Hepatic stellate cell (primary cell): Measurements from ENCODE around the gene KNDC1.
"Not testable (repeated sequence)": the region's sequence is repeated elsewhere in the genome, so short reads cannot be mapped to it uniquely, and the experiment has no call there.

Experiments
- DNase-seq: peaks from one replicate; pipeline ENCODE4 v3.0.0; 2011; ENCODE audit warnings: low spot score

The KNDC1 gene, protein sequence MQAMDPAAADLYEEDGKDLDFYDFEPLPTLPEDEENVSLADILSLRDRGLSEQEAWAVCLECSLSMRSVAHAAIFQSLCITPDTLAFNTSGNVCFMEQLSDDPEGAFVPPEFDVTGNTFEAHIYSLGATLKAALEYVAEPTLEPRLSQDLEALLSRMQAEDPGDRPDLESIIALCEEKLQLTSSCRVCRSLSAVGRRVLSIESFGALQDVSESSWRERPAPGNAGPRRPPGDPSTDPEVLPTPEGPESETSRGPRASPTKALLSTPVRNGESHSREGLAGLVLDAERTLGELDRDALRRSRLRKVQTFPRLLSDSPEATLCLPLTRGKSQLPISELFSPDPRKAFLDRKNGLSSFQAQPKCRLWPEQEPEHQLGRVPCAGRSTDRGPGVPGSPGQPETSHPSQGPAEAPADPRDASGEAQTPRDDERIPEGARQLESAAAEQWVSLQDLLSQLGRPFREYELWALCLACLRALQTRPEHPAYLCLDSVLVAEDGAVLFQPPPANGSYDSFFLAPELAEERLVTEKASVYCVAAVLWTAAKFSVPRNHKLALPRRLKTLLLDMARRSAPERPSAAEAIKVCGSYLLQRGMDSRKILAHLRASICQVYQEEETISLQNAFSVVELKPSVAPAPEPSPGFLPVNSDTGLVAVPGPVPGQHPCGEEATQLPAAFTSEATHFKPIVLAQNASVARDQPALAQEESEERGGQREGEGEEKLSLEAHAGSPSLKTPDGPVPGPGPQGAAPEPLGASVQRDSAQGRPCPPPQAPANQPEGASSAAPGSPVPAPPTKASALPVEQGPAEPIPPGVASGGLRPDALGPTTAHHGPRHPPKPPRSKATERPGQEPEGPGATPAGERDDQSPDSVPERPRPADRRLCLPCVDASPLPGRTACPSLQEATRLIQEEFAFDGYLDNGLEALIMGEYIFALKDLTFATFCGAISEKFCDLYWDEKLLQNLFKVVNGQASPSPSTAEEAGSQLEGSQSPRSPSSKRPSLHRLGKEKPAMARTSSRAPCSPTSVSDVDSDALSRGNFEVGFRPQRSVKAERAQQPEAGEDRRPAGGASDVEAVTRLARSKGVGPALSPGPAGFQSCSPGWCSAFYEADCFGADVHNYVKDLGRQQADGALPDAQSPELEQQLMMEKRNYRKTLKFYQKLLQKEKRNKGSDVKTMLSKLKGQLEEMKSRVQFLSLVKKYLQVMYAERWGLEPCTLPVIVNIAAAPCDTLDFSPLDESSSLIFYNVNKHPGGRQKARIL (N-terminal part only)

GRCh38 chr10:133159950-133160825, at the start of gene KNDC1:
Gene KNDC1 (plus strand): TSS chr10:133160219. CDS start chr10:133160468, 249 bp downstream.
- DNase-seq, result peak; percentile 82

GRCh38 chr10:133110609-133111275, 49.3 kb upstream of the KNDC1 start:
- DNase-seq, result no peak

DNA sequence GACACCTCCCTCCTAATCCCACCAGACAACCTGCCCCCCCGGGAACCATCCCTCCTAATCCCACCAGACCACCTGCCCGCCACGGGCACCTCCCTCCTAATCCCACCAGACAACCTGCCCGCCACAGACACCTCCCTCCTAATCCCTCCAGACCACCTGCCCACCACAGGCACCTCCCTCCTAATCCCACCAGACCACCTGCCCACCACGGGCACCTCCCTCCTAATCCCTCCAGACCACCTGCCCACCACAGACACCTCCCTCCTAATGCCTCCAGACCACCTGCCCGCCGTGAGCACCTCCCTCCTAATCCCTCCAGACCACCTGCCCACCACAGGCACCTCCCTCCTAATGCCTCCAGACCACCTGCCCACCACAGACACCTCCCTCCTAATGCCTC, 48.4 kb upstream of the KNDC1 start:
- not testable (repeated sequence) for DNase-seq

DNA sequence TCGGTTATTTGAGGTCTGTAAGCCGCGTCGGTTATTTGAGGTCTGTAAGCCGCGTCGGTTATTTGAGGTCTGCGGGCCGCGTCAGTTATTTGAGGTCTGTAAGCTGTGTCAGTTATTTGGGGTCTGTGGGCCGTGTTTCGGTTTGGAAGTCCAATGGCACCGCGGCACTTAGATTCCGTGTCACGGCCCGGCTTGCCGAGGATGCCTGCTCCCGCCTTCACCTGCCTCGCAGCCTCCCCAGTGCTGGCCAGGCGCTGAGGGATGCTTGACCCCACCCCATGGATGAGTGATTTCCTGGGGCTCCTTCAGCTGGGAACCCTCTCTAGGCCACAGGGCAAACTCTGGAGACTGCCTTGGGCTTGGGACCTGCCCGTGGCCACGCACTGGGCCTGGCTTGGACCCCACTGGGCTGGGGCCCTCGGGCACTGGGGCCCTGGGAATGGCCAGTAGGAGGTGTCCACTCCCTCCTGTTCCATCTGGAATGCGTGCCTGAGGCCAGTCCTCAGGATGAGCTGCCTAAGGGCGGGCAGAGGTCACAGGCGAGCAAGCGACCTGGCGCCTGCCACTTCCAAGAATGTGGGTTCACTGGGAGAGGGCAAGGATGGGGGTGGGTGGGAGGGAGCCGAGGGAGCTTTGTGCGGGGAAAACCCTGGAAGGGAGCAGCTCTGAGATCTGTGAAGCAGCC, 46.7 kb upstream of the KNDC1 start:
- DNase-seq, result no peak

DNA sequence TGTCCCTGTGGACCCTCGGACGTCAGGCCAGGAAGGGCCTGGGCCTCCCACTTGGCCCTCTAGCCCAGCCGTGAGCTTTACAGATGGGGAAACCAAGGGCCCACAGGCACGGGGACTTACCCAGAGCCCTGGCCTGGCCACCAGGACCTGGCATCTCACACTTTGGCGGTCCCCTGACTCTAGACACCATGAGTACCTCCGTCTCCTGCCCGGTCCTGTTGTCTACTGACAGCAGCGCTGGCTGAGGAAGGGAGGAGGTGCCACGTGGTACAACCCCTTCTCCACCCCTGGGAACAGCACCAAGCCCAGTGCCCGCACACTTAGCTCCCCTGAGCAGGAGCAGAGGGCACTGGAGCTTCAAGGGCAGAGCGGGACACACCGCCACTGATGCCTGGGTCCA, 46.2 kb upstream of the KNDC1 start:
- DNase-seq, result no peak

- DNase-seq, result no peak
Observed at GRCh38 chr10:133114251-133114650, 45.8 kb upstream of the KNDC1 start.

DNA sequence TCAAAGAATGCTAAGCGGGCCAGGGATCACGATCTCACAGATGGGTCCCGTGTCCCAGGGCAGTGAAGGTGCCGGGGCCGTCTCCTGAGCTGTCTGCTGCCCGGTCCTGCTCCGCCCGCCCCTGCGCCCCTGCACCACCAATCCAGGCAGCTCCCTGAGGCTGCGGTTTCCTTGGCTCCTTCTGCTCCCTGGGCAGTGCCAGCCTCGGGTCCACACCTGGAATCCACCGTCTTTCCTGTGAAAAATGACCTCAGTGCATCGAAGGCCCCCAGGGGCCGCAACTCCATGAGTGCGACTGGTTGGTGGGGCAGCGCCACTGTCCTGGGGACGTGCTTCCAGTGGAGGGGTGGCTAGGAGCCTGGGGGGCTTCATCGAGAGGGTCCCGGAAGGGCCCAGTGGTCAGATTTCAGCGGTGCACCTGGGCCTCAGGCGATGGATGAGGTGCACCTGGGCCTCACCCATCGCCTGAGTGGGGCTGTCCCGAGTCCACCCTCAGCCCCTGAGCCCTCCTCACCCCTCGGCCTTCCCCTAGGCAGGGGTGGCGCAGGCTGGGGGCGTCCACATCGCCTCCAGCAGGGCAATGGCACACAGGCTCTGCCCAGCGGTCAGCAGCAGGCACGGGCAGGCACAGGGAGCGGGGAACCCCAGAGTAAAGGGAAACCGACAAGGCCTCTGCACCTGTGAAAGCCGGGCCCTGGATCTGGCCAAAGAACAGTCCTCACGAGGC, 45.1 kb upstream of the KNDC1 start:
- DNase-seq, result no peak

GRCh38 chr10:133115453-133115842, 44.6 kb upstream of the KNDC1 start:
- no peak for DNase-seq

- no peak for DNase-seq
Observed at GRCh38 chr10:133115976-133116375, 44.0 kb upstream of the KNDC1 start.

DNA sequence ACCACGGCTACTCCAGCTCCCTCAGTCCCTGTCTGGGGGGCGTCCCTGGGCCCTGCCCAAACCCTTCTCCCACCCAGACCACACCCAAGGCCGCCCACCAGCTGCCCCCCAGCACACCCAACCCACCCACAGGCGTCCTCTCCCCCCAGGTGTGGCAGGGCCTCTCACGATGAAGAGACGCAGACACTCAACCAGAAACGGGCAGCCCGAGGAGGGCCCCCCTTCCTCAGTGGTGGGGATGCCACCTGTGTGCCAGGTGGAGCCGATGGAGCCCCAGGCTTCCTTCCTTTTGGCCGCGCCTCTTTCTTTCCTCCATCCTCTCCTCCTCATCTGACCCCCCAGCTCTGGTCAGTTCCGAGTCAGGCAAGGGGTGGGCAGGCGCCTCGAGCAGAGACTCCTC, 43.6 kb upstream of the KNDC1 start:
- no peak for DNase-seq

GRCh38 chr10:133117036-133117687, 42.9 kb upstream of the KNDC1 start:
- no peak for DNase-seq

DNA sequence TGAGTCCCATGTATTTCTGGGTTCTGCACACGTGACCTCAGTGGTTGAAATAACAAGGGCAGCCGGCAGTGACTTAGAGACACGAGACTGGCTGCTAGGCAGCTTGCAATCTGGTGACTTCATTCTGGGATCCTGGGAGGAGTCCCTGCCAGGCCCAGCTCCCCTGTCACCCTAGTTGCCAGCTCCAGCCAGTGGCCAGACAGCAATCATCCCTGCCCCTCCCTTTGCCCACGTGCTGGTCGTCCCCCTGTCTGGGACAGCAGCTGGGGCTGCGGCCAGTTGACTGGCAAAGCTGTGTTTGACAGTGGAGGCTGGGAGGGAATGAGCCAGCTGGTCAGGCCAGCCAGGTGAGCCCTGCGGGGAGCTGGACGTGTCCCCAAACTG, 42.3 kb upstream of the KNDC1 start:
- no peak for DNase-seq

GRCh38 chr10:133121479-133121878, 38.5 kb upstream of the KNDC1 start:
- DNase-seq, result no peak

- DNase-seq, result no peak
Observed at GRCh38 chr10:133122171-133122935, 37.7 kb upstream of the KNDC1 start.

DNA sequence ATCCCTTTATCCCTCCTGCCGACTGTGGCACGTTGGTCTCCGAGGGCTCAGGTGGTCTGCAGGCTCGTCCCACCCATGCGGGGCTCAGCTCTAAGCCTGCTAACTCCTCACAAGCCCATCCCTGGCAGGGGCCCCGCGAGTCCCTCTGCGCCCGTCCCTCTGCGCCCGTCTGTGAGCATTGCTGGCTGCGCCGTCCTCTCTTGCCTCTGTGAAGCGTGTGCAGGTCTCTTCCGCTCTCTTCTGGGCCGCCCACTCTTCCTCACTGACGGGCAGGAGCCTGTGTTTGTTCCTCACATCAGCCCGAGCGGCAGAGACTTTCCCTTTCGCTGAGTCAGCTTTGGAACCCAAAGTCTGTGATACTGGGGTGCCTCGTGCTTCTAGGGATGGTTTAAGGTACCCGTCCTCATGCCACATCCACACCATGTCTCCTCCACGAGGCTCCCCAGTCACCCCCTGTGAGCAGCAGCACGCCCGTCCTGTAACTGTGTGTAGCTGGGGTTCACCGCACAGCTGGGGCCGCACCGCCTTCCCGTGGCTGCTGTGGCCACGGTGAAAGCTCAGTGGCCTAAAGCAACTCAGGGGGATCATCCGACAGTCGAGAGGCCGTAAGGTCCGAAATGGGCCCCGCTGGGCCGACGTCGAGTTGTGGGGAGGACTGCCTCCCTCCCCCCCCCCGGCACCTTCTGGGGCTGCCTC, 36.8 kb upstream of the KNDC1 start:
- no peak for DNase-seq

GRCh38 chr10:133123746-133124356, 36.2 kb upstream of the KNDC1 start:
- no peak for DNase-seq
